Measurements from ENCODE around the gene REC114.
"Not testable (repeated sequence)": the region's sequence is repeated elsewhere in the genome, so short reads cannot be mapped to it uniquely, and the experiment has no call there.

REC114 gene

DNA sequence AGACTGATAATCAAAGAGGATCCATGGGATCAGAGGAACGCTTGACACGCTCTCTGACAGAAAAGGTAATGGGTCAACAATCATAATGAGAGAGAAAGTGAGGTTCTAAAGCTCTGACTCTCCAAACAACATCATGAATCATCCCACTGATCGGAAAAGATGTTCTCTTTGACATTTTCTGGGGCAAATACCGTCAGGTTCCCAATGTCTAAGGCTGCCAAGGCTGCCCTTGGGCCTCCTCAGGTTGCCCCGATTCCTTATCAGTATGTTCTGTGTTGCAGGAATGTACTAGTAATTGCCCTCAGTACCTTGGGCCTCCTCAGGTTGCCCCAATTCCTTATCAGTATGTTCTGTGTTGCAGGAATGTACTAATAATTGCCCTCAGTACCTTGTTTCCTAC, 129.3 kb downstream of the REC114 start:
- in situ Hi-C loops (cut with MboI; ENCODE audit: low sequenced_read_pairs): loop anchor here (25.0 kb wide), 1 partner anchor 140 kb away; no protein-coding TSS in a partner anchor

DNA sequence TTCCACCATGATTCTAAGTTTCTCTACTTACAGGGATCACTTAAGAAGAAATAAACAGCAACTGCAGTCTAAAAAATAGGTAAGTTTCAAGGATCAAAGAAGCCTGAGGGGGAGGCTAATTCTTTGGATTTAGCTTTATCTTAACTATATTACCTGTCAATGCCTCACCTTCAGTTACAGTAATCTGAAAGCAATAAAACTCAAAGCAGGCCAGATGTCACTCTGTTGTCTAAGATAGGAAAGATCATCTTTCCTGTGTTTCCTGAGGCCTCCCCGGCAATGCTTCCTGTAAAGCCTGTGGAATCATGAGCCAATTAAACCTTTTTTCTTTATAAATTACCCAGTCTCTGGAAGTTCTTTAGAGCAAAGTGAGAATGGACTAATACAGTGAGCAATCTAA, 130.1 kb downstream of the REC114 start:
- in situ Hi-C loops (cut with MboI; ENCODE audit: low sequenced_read_pairs): loop anchor here (25.0 kb wide), 1 partner anchor 139 kb away; no protein-coding TSS in a partner anchor

GRCh38 chr15:73573572-73573971, 130.6 kb downstream of the REC114 start:
- in situ Hi-C loops (cut with MboI; ENCODE audit: low sequenced_read_pairs): loop anchor here (25.0 kb wide), 1 partner anchor 139 kb away; no protein-coding TSS in a partner anchor

GRCh38 chr15:73575636-73576247, 132.8 kb downstream of the REC114 start:
- in situ Hi-C loops (cut with MboI; ENCODE audit: low sequenced_read_pairs): no loop called here

DNA sequence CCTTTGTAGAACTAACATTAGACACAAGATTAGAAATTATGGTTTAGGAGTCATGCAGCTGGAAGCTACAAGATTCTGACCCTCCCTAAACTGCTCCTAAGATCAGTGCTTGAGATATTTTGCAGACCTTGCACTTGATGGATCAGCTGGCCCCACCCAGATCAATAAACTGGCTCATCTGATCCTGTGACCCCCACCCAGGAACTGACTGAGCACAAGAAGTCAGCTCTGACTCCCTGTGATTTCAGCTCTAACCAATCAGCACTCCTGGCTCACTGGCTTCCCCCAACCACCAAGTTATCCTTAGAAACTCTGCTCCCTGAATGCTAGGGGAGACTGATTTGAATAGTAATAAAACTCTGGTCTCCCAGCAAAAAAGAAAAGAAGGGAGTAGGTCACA, 134.6 kb downstream of the REC114 start:
- in situ Hi-C loops (cut with MboI; ENCODE audit: low sequenced_read_pairs): not testable (repeated sequence)

GRCh38 chr15:73578026-73578425, 135.1 kb downstream of the REC114 start:
- in situ Hi-C loops (cut with MboI; ENCODE audit: low sequenced_read_pairs): no loop called here

DNA sequence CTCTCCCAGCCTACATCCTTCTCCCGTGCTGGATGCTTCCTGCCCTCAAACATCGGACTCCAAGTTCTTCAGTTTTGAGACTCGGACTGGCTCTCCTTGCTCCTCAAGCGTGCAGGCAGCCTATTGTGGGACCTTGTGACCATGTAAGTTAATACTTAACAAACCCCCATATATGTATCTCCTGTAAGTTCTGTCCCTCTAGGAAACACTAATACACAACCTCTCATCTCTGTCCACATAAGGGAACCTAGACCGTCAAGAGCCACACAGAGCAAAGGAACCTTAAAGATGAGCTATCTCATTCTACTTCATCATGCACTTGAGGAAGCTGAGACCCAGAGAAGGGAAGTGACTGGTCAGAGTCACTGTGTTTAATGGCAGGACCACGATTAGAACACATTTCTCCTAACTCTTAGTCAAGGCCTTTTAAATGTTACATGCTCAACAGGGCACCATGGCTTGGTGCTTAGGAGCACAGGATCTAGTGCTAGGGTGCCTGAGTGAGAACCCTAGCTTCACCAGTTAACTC, 140.0 kb downstream of the REC114 start:
- in situ Hi-C loops (cut with MboI; ENCODE audit: low sequenced_read_pairs): no loop called here

DNA sequence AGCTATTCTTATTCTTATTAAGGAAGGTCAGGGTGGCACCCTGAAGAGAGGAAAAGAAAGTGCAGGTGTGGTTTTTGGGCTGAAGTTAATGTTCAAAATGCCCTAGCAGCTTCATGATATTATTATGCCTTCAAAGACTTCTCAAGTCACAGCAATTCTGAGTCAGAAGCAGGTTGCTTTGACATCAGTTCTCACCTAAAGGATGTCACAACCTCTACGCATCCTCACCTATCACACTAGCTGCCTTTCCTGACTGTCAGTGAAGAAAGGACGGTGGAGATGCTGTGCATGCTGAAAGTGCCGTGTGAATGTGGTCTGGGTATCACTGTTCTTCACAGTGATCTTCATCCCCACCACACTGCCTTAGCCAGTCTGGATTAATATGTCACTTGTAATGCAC, 140.6 kb downstream of the REC114 start:
- in situ Hi-C loops (cut with MboI; ENCODE audit: low sequenced_read_pairs): no loop called here

- in situ Hi-C loops (cut with MboI; ENCODE audit: low sequenced_read_pairs): no loop called here
Measured at GRCh38 chr15:73584699-73585420, 141.9 kb downstream of the REC114 start.

- in situ Hi-C loops (cut with MboI; ENCODE audit: low sequenced_read_pairs): no loop called here
Measured at GRCh38 chr15:73585871-73586654, 143.1 kb downstream of the REC114 start.

DNA sequence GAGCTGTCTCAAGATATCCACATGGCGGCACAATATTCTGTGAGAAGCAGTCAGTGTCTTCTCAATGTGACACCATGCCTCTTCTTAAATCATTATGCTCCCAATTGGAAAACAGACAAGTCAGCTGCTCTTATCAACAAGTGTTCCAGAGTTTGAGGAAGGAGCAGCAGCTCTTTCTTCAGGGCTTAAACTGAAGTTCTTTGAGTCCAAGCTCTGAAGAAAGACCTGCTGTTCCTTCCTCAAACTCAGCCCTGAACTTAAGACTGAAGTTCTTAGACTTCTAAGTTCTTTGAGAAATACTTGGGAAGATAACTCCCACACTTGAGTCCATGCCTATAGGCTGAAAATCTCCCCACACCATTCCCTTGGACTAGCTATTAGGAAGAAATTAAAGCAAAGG, 146.8 kb downstream of the REC114 start:
- in situ Hi-C loops (cut with MboI; ENCODE audit: low sequenced_read_pairs): no loop called here

DNA sequence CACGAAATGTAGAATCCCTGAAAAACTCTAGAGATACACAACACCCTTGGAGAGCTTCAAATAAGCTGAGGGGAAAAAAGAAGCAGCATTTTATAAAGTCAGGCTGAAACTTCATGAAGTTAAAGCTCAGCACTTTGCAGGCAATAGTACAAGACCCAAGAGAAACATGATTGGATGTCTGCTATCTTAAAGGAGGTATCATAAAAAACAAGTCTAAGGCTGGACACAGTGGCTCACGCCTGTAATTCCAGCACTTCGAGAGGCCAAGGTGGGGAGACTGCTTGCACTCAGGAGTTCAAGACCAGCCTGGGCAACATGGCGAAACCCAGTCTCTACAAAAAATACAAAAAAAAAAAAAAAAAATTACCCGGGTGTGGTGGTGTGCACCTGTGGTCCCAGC, 147.3 kb downstream of the REC114 start:
- in situ Hi-C loops (cut with MboI; ENCODE audit: low sequenced_read_pairs): no loop called here

DNA sequence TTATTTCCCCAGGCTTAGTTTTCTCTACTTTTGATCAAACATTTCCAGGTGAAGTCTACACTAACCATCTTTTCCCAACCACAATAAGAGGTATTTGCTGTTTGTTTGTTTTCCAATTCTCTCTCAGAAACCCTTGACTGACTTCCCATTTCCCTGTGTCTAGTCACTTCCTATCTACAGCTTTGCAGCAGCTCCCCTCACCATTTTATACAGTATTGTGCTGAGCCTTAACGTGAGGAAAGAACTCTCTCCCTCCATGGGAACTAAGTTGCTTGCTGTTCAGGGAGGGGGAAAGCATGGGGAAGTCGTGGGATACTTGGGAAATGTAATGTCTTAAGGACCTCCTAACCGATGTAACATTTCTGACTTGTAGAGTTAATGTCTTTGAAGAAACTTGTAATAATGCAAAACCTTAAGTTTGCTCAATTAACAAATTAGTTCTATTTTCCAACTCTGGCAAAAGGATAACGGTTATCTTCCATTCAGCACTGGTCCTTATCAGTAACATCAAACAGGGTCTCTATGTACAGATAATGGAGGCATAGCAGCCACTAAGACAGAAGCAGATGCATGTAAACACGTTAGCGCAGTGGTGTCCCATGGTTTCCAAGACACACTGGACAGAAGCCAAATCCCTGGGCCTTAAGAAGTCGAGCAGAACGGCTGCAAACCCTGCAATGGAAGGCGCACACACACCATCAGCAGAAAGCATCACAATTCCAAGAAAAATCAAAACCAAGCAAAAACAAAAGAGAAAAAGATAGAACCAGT, 150.5 kb downstream of the REC114 start:
- in situ Hi-C loops (cut with MboI; ENCODE audit: low sequenced_read_pairs): no loop called here

DNA sequence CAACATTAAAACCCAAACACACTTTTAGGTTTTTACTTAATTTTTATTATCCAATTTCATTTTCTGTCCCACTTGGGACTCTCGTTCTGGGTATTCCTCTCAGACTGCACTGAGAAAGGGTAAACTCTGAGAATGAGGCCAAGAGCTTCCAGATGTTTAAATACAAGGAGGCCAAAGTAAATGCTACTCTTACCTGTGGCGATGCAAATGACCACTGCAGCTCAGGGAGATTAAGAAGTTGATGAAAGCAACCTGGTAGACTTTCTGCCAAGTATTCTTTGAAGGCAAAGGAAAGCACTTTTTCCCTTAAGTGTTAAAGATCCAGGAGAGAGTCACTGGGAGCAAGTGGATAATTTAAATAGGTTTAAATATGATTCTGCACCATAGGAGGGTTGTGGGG, 151.1 kb downstream of the REC114 start:
- in situ Hi-C loops (cut with MboI; ENCODE audit: low sequenced_read_pairs): no loop called here

- in situ Hi-C loops (cut with MboI; ENCODE audit: low sequenced_read_pairs): no loop called here
Measured at GRCh38 chr15:73596174-73596573, 153.2 kb downstream of the REC114 start.

- in situ Hi-C loops (cut with MboI; ENCODE audit: low sequenced_read_pairs): no loop called here
Measured at GRCh38 chr15:73597036-73597638, 154.2 kb downstream of the REC114 start.

GRCh38 chr15:73598530-73599160, 155.7 kb downstream of the REC114 start:
- in situ Hi-C loops (cut with MboI; ENCODE audit: low sequenced_read_pairs): no loop called here

DNA sequence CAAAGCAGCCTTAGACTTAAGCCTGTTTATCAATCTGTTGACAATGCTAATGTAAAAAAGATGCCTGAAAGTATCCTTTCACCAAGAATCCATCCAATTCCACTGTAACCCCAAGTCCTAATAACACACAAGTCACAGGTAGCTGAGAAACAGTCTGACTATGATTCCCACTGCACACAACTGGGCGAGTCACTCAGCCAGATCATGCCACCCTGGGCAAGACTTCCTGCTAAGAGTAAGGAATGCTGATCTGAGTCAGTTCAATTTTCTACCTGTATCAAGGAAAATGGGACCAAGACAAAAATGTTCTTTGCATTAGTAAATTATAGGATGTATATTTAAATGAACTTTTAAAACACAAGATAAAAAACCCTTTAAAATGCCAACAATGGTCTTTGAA, 157.0 kb downstream of the REC114 start:
- in situ Hi-C loops (cut with MboI; ENCODE audit: low sequenced_read_pairs): no loop called here

GRCh38 chr15:73600413-73601335, 157.7 kb downstream of the REC114 start:
- in situ Hi-C loops (cut with MboI; ENCODE audit: low sequenced_read_pairs): no loop called here

Data from HL-60/S4 treated with phorbol 12-myristate 13-acetate at 8.2 ng/mL for 4 days and 3 days (cell line).